NCI-H82 (cell line): ENCODE measurements around the gene TUBA8.
"Not testable (repeated sequence)": the region's sequence is repeated elsewhere in the genome, so short reads cannot be mapped to it uniquely, and the experiment has no call there.

ENCODE experiments used
- DNase-seq: peaks from one replicate; lab custom pipeline; 2025; lab: John Stamatoyannopoulos, UW

The TUBA8 gene

DNA sequence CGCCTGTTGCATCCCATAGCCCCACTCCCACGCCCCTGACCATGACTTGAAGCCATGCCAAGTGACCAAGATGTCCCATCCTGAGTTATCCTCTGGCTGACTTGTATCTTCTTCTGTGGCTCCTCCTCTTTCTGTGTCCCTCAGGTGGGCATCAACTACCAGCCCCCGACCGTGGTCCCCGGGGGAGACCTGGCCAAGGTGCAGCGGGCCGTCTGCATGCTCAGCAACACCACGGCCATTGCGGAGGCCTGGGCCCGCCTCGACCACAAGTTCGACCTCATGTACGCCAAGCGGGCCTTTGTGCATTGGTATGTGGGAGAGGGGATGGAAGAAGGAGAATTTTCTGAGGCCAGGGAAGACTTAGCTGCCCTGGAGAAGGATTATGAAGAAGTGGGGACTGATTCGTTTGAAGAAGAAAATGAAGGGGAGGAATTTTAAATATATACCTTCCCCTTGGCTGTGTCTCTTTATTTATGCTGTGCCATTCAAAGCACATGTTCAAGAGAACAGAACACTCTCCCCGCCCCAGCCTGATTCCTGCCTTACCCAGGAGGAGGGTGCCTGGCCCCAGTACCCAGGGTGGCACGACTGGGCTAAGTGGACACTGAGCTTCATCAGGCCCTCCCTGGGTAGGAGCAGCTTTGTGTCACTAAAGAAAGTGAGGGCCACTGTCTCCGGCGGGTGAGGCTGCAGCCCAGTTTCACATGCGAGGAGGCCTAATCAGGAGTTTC is 20.3 kb downstream of the TUBA8 start:
- no peak for DNase-seq

DNA sequence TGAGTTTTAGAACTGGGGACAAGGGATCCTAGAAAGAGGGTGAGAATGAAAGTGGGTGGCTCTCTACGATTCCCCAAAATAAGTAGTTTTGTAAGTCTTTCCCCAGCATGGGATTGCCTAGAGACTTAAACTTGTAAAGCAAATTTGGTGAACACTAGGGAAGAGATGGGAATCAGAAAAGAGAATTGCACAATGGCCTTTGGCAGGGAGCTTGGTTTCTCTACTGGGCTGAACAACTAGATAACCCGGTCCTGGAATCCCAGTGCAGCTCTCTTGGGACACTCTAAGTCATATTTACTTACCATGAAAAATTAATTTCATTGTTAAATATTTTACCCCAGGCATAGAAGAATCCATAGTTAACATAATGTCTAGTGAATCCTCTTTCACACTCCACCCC is 22.8 kb downstream of the TUBA8 start:
- no peak for DNase-seq

DNA sequence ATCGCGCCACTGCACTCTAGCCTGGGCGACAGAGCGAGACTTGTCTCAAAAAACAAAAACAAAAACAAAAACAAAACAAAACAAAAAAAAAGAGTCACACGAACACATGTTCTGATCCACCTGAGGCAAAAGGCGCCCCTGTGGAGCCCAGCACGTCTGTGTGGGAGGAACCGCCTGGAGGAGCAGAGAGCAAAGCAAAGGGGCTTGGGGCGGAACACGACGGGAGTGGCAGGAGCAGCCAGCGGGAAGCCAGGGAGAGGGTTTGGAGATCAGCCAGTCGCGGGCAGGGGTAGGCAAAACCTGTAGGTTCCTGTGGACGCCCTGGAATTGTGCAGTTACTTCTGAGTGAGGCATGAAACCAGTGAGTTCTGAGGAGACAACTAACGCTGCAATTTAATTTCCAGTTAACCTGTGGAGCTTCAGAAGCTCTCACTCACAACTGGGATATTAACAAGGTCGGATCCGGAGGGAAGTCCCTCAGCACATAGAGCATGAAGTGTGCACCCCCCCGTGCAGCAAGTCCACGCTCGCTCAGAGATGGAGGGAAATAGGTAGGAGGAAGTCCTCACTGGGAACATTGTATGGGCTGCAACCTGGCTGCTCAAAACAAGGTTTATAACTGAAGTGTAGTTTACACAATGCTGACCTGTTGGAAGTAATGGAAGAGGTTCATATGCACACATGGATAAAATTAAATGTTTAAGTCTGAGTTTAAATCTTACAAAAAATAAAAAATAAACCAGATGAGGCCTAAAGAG is 26.1 kb downstream of the TUBA8 start:
- no peak for DNase-seq

DNA sequence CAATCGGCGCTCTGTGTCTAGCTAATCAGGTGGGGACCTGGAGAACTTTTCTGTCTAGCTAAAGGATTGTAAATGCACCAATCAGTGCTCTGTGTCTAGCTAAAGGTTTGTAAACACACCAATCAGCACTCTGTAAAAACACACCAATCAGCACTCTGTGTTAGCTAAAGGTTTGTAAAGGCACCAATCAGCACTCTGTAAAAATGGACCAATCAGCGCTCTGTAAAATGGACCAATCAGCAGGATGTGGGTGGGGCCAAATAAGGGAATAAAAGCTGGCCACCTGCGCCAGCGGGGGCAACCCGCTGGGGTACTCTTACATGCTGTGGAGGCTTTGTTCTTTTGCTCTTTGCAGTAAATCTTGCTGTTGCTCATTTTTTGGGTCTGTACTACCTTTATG is 30.4 kb downstream of the TUBA8 start:
- DNase-seq: not testable (repeated sequence)

DNA sequence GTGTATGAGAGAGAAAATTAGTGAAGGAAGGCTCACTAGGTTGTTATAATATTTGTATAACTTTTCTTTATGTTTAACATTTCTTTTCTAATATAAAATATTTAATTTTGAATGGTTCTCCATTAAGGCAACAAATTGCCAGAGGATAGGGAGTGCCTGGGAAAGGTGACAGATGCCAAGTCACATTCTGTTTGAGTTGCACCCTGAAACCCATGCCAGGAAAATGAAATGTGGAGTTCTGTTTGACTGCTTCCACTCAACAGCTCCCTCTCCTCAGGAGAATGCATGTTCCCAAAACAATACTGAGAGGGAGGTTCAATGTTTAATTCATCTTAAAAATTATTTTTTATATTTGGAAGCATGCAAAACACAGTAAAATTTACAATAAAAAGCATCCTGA is 33.5 kb downstream of the TUBA8 start:
- DNase-seq: no peak

DNA sequence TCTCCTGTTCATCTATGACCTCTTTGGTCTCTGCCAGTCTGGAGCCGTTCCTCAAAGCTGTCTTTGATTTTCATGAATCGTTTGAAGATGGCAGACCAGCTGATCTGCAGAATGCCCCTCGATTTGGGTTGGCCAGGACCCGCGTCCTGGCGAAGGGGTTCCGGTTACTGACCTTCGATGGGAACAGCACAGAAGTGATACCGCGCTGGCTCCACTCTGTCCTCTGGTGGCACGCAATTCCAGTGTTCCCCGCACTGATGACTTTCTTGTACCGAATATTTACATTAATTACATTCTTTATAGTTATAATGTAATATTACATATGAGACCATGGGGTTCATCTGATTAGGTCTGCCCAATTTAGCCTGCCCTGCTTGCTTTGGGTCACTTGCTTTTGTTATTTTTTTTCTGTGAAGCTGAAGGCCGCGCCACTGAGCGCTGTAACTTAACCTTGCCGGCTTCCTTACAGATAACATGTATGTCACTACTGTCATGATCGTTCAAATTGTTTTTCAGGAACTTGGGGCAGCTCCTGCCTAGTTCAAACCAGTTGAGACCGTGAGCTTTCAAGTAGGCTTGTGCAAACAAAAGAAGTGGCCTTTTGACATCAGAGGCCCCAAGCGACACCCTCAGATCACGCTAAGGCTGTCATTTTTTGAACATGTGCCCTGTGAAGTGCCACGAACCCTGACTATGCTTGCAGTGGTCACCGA is 35.2 kb downstream of the TUBA8 start:
- DNase-seq: no peak

DNA sequence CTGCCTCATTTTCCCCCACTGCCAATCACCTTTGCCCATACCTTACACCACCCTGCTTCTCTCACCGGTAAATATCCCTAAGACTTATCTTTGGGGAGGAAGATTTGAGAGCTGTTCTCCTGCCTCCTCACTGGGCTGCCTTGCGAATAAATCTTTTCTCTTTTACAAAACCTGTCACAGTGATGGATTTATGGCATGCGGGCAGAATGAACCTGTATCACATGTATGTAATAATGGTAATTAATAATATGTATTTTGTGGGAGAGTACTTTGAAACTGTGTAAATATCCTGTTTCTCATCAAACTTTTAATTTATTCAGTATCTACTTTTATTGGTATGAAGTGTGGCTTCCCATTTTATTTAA is 35.8 kb downstream of the TUBA8 start:
- DNase-seq: no peak

DNA sequence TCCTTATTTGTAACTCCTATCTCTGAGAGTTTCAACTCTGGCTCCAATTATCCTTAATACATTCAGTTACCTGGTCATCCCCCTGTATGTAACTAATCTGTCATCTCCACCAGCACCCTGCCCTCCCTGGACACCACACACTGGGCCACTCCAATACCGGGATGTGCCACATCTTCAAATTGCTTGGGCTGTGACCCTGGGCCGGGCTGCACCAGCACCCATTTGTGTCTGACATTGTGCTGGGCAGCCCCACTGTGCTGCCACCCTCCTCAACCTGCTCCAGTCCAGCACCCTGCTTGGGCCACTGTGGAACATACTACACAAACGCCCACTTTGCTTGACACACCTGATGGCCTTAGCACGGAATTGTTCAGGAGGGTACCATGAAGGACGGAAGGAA is 37.2 kb downstream of the TUBA8 start:
- no peak for DNase-seq

DNA sequence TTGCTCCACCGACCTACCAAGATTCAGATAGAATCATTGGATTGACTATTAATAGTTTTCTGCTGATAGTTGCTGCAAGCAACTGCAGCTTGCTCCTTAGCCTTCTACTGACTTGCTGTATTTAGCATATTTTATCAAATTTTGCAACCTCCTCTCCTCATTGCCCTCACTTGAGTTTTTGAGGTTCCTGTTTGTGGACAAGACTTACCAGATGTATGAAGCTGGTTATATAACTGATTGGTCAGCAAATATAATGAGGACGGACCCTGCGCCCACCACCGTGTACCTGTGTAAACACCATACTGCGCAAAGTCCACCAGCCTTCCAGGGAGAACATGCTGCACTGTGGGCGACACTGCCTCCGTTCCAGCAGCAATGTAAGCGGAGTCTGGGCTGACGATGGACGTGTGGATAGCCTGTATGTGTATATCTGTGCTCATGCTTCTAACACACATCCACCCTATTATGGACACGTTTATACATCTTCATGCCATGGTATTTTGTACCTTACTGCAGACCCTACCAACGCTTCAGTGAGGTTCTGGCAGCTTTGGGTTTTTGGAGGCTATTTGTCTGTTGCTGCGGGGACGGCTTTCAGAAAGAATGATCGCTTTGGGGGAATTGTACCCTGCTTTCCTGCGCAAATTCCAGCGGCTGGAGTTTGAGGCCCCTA is 37.8 kb downstream of the TUBA8 start:
- no peak for DNase-seq

DNA sequence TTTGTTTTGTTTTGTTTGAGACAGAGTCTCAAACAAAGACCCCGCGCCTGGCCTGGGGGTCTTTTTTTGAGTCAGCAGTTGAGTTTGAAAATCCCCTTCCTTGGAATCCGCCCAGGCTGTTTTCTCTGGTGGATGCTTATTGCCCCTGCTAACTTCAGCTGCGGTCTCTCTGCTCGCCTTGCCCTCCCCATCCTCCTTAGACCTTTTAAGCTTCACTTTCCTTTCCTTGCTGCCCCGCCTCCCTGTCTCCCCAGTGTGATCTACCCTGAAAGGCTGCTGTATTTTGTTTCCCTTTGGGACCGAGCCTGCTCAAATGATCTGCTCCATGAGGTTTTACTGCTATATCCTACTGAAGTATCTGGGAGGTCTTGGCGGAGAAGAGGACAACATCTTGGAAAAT is 41.9 kb downstream of the TUBA8 start:
- no peak for DNase-seq

DNA sequence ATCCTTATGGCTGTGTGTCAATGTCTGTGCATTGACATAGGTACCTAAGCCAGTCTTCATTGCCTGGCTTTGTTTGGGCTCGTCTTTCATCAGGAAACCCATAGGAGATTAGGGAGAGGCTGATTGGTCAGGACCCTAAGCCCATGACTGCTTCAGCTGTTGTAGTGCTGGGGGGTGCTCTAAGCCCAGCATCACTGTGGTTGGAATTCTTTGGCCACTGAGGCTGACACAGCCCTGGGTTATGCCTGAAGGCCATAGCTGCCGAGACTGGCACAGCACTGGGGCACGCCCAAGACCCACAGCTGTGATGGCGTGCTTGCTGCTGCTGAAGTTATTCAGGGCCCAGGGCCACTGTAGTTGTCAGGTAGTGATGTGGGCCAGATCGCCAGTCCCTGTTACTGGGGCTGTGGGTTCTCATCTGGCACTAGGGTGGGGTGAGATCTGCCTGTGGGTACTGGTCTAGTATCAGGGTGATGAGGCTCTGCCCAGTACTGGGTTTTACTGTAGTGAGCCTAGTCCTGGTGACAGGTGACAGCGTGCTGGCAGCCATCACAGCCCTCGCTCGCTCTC is 44.3 kb downstream of the TUBA8 start:
- DNase-seq: no peak

DNA sequence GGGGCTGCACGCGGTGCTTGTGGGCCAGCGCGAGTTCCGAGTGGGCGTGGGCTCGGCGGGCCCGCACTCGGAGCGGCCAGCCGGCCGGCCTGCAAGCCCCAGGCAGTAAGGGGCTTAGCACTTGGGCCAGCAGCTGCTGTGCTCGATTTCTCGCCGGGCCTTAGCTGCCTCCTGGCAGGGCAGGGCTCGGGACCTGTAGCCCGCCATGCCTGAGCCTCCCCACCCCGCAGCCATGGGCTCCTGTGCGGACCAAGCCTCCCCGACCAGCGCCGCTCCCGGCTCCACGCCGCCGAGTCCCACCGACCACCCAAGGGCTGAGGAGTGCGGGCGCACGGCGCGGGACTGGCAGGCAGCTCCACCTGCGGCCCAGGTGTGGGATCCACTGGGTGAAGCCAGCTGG is 44.9 kb downstream of the TUBA8 start:
- not testable (repeated sequence) for DNase-seq

DNA sequence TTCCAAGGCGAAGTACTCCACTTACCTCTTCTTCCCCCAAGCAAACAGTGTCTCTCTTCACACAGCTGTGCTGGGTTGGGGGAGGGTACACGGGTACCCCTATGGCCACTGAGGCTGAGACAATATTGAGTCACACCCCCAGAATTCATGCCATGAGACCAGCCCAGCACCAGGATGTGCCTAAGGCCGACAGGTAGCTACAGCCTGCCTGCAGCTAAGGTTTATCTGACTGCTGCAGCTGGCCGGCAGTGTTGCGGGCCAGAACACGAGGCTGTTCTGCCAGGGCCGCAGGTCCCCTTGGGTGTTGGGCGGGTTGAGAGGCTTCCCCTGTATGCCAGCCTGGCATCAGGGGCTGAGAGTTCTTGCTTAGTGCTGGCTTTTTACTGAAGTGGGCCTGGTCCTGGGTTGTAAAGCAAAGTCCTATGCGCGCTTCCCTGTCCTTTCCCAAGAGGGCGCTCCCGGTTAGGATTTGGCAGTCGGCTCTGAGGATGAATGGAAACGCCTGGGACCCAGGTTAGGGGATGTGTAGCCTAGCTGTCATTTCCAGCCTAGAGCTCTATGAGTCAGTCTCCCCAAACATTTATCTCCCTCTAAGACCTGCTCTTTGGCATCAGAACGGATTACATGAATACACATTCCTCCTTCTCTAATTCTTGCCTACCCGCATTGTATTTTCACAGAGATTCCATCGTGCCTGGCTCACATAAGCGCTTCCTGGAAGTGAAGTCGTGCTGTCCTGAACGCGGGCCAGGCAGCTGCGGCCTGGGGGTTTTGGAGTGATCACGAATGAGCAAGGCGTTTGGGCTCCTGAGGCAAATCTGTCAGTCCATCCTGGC is 46.5 kb downstream of the TUBA8 start:
- DNase-seq: peak; percentile 79

DNA sequence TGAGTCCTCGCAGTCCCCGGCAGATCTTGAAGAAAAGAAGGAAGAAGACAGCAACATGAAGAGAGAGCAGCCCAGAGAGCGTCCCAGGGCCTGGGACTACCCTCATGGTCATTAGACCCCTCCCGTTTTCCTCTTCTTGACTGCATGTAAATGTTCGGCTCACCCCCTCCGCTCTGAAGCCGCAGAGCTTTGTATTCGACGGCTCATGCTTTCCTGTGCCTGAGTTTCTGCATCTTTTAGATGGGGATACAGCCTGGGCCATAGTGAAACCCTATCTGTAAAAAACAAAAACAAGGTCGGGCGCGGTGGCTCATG is 47.1 kb downstream of the TUBA8 start:
- no peak for DNase-seq

DNA sequence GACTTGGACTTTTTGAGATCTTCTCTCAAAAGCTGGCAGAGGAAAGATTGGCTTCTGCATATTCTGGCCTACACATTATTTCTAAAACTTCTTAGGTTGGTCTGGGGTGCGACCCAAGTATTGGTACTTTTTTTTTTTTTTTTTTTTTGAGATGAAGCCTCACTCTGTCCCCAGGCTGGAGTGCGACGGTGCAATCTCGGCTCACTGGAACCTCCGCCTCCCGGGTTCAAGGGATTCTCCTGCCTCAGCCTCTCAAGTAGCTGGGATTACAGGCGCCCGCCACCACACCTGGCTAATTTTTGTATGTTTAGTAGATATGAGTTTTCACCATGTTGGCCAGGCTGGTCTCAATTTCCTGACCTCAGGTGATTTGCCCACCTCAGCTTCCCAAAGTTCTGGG is 50.0 kb downstream of the TUBA8 start:
- not testable (repeated sequence) for DNase-seq

DNA sequence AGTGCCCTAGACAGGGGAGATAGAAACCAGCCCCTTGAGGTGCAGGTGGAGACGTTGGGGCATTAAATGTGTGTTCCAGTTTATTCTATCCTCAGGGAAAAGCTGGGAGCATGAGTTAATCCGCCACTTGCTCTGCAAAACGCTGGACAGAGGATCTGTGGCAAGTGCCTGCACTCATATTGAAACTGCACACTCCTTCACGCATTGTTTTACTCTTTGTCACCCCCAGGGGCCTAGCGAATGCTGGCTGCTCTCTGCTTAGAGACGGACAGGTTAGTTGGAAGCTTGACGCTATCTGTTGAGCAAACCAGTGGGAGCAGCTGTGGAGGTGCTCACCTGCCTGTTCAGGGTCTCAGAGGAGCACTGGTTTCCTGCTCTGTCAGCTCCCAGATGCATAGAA is 53.2 kb downstream of the TUBA8 start:
- DNase-seq: not testable (repeated sequence)

DNA sequence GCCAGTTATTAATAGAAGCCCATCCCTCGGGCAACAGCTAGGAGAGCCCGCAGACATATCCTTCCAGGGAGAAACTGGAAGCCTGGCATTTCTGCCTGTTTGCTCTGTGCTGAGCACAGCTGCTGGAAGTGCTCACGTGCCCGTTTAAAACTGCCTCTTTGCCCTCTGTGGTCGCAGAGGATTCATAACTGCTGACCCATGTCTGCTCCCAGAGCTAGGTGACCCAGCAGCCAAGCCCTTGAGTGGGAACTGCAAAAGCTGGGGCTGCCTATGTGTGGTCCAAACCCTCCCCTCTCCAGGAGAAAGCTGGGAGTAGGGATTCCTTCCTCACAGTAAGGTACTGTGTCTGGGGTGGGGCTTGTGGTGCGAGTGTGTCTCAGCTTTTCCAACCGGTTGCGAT is 54.0 kb downstream of the TUBA8 start:
- not testable (repeated sequence) for DNase-seq

DNA sequence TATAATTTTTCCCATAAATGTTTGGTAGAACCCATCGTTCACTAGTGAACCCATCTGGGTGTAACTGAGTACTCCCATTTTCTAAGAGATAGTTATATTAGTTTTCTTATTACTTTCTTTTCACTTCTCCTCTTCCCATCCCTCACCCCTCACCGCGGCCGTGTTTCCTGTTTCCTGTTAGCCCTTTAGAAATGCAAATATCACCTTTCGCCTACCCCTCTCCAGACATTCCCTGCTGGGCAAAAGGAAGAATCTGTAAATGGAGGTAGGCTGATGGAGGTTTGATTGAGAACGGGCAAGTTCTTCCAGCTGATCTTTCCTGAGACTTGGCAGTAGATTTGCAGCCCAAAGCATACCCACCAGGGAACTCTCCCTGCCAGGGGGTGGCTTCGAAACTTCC is 54.7 kb downstream of the TUBA8 start:
- DNase-seq: not testable (repeated sequence)

DNA sequence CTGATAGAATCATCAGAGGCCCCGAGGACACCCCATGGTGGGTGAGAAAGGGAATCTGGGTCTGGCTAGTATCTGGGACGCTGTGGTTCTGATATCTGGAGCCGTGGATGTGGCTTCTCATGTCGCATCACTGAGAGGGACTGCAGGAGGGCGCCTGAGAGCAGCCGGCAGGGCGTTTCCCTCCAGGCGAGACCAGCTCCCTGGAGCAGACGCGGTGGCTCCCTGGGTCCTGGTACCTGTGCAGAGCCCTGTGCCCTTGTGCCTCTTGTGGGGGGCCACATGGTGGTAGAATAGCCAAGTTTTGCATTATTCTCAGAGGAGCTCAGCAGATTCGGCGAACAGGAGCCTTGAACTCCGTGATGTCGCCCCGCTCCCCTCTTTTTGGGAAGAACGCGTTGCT is 59.7 kb downstream of the TUBA8 start:
- DNase-seq: not testable (repeated sequence)

DNA sequence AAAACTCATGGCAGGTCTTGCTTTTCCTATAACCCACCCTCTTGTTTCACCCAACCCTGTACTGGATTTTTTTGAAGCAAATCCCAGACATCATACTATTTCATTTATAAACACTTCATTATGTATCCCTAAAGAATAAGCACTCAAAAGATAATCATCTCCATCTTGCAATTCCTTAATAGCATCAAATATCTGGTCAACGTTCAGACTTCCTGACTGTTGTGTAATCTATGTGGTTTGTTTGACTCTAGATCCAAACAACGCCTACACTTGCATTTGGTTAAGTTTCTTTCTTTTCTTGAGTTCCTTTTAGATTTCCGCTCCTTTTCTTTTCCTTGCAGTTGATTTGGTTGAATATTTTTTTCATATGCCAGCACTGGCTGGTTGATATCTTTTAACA is 61.6 kb downstream of the TUBA8 start:
- DNase-seq: not testable (repeated sequence)

DNA sequence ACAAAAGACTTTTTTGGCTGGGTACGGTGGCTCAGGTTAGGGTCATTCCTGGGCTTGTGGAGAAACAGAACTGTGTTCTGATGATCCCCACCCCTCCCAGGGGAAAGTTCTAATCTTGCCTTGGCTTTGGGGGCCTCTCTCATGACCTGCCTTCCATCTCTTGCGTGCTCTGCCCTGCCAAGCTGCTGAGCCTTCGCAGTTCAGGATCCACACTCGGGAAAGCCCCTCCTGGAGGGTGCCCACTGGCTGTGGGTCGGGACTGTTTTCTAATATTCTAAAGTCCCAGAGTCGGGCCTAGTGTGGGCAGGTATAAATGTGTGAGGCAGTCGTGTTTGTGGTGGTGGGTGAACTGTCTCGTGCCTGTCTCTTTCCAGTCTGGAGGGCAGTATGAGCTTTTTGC is 62.2 kb downstream of the TUBA8 start:
- DNase-seq: not testable (repeated sequence)
